HG03066 (cell line): ENCODE data around the gene TIGD4.

Experiments
- ATAC-seq: cut with Tn5 transposase; IDR thresholded peaks from one replicate; pipeline ENCODE4 v1.9.1; 2021; ENCODE audit warnings: low read depth; ENCODE audit not compliant: unreplicated experiment

The TIGD4 gene

DNA sequence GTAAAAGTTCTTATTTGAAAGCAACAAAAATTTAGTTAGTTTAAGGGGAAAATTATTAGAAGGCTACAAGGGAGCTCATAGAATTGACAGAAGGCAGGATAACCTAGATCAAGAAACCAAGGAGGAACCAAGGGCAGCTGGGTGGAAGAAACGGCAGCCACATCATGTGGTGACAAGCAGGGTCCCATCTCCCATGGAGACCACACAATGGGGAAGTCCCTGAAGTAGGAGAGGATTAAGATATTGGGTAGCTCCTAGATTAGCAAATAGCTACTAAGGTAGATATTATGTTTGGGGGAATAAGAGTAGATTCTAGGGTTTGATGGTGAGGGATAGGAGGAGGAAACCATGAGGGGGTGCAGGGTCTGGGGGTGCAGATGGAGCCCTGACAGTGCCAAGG is 51.7 kb downstream of the TIGD4 start:
- ATAC-seq = no peak

DNA sequence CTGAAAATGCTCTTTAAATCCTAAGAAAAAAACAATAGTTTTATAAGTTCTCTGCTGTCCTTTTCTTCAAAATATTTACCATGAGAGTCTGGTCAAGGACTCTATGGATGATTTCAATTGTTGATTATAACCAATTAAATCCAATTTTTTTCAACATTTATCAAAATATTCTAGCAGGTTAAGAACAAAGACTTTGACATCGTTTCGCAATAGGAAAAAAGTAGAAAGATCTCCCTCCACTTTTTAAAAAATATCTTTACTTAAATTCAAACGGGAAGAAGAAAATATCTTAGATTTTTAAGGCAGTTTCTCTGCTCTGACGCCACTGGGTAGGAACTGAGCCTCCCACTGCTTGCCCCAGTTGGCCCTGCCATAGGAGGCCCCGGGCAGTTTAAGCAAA is 55.0 kb downstream of the TIGD4 start:
- no peak for ATAC-seq

GRCh38 chr4:152723236-152723635 is 56.3 kb downstream of the TIGD4 start:
- no peak for ATAC-seq

GRCh38 chr4:152719801-152720556 is 59.6 kb downstream of the TIGD4 start:
- ATAC-seq = no peak
